NCI-H748 treated with DMSO at 0.1 percent for 48 hours (cell line): ENCODE data around the gene GSE1.

Experiments
- DNase-seq: peaks from one replicate; lab custom pipeline; 2025; lab: John Stamatoyannopoulos, UW

Gene GSE1

DNA sequence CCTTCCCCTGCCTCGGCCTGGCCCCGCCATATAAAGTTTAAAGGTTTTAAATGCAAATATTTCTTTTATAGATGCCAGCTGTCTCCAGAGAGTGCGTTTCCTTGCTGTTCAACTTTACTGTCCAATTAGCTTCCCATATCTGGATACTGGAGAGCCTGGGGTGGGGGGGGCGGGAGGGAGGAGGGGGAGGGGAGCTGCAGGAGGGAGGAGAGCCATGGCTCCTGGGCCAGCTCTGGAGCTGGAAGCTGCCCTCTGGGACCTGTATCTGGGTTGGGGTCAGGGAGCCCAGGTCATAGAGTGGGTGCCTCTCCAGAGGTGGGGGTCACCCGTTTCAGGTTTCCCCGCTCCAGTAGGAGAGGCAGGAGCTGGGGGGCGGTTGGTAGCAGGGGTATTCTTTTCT is 6.2 kb upstream of the GSE1 start:
- DNase-seq, result no peak

DNA sequence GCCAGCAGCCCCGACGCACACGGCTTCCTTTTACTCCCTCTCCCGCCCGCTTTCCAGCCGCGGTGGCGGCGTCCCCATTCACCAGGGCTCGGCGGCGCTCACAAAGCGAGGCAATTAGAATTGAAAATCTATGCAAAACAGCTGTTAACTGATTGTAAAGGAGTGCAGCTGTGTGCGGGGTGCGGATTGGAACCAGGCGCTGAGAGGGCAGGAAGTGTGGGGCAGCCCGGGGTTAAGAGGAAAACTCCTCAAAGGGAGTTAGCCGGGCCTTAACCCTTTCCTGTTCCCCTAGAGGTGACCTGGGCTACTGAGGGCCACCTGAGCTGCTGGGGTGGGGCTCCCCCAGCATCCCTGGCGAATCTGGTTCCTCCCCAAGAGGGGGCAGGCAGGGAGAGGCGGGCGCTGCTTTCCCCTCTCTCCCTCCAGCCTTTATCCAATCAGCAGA is 5.8 kb upstream of the GSE1 start:
- no peak for DNase-seq

DNA sequence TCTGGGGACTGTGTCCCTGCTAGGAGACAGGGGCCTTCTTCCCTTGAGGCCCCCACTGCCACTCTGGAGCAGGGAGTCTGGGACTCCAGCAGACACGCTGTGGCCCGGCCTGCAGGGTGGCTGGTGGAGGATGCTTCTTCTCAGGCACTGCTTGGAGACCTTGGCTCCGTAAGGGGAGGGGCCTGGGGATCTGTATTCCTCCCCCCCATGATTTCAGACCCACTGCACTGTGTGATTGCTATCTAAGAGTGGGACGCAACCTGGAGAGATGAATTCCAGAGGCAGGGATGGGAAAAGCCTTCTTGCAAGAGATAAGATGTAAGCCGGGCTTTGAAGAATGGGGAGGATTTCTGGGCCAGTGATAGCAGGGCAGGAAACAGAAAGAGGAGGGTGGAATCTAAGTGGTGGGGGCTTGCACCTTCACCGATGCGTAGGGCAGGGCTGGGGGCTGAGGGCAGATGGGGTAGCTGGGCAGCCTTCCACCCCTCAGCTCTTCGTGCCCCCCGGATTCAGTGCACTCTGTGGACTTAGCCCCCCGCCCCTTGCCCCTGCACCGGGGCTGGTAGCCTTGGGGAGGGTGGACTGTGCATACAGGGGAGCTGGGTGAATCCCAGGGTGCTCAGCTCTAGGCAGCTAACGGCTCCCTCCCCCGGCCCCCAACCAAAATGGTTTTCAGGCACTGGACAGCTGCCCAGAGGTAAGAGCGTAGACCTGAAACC is 5.2 kb upstream of the GSE1 start:
- no peak for DNase-seq

DNA sequence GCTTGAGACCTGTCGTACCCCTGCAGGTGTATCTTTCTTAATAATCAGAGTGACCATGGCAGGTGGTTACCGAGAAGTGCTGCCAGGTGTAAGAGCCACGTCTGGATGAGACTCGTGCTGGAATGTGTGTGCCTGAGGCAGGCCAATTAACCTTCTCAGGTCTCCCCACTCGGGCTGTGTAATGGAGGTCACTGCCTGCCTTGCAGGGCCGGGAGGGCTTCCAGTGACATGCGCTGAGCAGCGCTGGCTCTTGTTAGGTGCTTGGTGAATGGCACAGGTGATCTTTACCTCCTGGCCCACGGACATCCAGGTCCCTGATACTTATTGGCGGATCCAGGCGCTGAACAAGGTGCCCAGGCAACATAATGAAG is 4.6 kb upstream of the GSE1 start:
- no peak for DNase-seq

DNA sequence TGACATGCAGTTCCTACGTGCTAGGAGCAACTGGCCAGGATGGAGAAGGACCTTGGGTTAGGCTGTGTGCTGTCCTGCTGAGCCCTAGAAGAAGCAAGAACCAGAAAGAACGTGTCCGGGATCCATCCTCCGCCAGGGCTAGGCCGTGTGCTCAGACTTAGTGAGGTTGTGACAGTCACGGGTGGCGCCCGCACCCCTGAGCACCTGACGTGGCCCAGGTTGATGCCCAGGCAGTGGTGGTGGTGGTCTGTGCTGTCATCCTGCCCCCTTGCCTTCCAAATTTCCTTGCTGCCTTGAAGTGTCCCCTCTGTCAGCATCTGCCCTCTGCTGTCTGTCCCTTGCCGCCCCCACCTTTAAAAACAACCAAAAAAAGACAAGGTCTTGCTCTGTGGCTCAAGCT is 4.2 kb upstream of the GSE1 start:
- DNase-seq, result no peak

DNA sequence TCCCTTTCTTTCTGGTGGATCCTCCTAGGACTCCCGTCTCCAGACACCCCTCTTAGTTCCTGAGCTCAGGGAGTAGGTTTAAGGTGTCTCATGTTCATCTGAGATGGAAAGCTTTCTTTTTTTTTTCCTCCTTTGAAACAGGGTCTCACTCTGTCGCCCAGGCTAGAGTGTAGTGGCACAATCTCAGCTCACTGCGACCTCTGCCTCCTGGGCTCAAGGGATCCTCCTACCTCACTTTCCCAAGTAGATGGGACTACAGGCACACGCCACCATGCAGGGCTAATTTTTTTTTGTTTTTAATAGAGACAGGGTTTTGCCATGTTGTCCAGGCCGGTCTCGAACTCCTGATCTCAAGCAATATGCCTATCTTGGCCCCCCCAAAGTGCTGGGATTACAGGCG is 3.6 kb upstream of the GSE1 start:
- DNase-seq, result no peak

DNA sequence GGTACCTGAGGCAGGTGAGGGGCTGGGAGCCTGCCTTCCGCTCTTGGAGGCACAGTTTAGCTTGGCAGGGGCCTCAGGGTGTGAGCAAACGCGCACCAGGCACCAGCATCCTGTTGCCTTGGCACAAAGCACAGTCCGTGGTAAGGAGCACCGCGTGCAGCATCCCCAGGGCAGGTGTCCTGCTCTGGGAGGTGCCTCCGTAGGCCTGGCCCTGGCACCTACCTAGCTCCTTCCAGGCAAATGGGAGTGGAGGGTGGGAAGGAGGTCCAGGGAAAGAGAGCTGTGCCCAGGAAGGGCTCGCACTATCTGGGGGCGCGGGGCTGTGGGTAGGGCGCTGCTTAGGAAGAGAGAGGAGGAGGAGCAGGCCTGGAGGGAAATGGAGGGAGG is 3.1 kb upstream of the GSE1 start:
- DNase-seq, result no peak

DNA sequence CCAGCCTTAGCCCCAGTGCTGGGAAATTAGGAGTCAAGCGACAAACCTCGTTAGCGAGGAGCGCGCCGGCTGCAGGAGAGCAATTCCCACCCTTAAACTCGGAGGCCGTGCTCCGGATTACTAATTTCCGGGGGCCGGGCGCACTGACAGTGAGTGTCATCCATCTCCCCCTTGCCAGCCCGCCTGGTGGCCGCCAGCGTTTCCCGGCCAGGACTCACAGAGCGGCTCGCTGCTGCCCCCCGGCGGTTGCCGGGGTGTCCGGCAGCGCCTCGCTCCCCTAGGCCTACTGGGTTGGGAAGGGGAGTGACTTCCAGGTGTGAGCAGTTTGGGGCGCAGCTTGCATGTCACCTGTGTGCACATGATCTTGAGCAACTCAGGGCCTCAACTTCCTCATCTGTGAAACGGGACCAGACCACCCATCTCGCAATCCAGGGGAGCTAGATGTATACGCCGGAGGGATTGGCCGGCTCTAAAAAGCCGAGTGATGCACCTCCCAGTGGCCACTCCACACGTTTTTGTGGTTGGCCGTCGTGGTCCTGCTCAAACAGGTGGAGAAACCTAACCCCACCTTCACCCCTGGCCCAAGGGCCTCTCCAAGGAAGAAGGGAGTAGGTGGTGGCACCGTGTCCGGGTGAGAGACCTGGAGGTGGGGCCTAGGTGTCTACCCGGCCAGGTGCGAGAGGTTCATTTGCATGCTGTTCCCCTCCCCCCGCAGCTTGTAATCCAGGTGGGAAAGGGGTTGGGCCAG is 2.5 kb upstream of the GSE1 start:
- peak; percentile 74 for DNase-seq

DNA sequence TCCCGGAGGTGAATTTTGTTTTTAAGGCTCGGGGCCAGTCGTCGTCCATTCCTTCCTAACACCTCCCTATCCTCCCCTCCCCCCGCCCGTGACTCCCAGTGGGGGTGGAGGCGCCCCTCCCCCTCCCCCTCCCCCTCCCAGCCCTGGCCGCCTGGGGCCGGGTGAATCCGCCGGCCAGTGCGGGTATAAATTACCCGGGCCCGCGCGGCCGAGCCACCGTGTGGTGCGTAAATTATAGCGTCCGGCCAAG is 2.0 kb upstream of the GSE1 start:
- no peak for DNase-seq

DNA sequence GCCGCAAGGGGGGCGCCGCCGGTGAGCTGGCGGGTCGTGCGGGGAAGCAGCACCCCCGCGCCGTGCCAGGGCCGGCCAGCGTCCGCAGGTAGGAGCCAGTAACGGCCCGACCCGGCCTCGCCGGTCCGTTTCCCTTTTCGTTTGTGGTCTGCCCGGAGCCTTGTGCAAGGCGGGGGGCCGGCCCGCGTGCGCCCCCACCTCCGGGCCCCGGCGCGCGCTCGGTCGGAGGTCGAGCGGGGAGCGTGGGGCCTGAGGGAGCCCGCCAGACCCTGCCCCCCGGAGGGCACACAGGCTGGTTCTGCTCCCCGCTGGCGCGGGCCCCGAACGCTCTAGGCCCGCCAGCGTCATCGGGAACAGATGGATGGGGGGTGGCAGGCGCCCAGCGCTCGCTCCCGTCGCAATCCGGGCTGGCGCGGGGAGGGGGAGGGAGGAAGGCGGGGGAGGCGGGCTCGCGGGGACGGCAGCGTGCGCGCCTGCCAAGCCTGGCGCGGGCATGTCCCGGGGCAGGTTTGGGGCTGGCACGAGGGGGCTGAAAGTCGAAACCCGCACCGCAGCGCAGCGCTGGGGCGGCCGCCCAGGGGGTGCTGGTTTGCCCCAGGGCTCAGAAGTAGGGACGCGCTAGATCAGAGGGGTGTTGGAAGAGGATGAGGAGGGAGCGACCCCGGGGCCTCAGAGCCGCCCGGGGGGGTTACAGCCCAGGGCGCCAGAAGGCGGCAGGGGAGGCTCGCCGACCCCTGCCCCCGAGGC is 1.5 kb upstream of the GSE1 start:
- peak; percentile 15 for DNase-seq

DNA sequence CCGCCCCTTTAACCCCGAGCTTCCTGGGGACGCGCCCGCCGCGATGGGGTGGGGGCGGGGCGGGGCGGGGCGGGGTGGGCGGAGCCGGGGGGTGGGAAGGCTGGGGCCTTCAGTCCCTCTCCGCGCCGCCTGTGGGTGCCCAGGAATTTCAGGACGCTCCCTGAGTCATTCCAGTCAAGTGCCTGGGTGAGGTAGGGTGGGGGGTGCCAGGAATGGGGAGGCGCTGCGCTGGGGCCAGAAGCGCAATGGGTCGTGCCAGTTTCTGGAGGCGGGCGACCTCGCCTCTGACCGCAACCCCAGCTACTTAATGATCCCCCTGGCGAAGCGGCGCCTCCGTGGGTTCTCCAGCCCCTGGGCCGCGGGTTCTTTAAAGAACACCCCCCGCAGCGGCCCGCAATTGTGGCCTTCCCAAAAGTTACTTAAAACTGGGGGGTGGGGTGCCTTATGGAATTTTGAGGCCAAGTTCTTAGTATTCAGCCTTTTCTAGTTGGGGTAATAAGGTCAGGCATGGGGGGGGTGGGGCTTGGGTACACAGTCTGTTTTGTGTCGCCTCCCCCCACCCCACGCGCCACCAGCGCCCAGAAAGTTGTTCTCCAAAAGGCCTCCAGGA is 826 bp upstream of the GSE1 start:
- peak; percentile 29 for DNase-seq

DNA sequence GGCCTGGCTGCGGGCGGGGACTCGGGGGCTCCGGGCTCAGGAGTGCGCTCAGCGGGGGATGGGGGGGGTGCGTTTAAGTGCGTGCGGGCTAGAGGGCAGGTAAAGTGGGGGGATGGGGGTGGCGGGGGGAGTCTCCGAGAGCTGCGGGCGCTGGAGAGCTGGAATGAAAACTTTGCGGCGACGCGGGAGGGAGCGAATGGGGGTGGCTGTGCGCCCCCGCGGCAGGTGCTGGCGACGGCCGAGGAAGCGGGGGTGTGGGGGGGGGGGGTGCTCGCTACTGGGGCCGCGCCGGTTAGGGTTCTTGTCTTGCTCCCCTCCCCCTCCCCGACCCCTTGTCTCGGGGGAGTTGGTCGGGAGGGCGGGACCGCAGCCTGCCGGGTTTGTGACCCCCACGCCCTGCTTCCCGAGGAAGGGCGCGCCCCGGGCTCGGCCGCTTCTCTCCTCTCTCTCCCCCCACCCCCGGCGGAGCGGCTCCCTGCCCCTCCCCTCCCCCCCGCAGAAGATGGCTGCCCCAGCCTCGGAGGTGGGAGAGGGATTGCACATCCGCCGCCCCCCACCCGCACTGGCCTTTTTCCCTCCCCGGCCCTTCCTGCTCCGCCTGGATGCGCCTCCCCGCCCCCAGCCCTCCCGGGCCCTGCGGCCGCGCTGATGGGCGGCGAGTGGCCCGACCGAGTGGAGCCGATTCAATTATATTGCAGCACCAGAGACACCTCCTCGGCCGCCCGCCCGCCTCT is 649 bp downstream of the GSE1 start:
- peak; percentile 31 for DNase-seq

DNA sequence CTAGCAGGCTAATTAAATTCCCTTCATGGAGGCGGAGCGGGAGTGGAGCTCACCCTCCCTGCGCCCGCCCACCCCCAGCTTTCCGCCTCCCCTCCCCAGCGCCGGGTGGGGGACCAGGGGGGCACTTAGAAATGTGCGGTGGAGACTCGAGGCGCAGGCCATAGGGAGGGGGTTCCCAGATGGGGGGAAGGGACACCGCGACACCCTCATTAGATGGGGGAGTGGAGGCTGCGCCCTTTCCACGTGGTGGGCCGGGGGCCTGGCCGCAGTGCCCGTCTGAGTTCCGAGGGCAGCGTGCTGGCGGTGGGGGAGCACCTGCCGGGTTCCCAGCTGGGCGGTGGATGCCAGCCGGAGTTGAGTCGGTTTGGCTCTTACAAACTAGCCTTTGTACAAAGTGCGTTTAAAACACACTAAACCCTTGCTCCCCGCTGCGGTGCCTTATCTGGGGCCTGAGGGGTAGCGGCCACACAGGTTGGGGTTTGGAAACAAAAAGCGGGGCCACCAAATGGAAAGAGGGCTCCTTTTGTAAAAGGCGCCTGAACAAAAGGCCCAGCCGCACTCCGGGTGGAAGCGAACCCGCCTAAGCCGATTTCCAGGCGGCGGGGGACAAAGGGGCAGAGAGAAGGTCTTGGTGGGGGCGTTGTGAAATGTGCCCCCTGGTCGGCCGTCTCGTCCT is 1.4 kb downstream of the GSE1 start:
- no peak for DNase-seq

DNA sequence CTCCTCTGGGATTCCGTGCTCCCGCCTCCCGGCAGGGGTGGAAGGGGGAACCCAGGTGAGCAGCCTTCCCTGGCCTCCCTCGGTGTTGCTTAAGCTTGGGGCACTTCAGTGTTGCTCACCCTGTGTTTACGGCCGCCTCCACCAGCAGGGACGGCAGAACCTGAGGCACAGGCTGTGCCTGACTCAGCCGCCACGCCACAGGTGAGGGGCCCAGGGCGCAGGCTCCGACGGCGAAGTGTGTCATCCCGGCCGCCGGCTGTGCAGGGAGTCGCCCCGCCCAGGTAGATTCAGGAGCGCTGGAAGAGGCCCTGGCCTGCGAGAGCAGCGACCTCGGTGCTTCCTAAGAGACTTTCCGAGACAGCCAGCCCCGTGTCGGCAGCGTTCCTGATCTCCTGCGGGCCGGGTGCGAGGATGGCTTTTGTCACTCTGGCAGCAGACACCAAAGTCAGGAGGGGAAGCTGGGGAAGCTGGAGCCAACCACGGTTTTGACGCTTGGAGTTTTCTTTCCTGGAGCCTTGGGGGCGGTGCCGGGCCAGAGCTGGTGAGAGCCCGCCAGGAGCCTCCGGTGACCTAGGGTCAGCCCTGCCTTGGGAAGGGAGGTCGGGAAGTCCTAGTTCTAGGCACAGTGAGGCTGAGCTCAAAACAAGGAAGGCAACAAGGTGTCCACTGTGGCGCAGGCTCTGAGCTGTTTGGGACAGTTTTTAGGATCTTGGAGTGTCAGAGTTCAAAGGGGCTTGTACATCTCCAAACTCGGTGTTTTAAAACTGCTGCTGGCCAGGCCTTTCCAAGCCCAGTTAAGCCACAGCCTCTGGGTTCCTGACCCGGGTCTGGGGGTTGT is 2.1 kb downstream of the GSE1 start:
- no peak for DNase-seq

DNA sequence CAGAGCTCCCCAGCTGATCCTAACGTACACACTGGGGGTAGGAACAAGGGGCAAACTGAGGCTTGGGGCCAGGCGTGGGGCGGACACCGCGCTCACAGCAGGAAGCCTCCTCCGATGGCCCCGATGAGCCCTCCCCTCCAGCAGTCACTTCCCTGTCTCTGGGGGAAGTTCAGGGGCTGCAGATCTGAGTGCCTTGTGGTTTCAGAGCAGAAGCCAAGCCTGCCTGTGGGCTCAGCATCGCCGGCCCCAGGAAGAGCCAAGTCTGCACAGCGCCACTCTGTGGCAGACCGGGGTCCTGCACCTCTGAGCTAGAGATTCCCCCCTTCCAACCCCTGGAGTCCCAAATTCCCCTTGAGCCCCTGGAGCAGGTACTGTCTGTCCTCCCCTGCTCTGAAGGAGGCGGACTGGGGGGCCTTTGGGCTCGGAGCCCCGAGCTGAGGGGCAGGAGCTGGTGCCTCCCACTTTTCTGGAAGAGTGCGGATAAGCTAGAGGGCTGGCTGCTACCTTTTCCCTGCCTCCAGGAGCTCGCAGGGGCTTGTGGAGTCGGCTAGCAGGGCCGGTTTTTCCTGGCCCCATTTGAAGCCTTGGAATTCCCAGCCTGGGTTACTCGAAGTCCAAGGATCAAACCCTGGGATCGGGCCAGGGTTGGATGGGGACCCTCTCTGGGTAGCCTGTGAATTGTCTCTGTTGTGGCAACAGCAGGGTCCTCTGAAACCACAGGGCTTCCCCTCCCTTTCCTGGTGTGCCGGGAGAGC is 2.9 kb downstream of the GSE1 start:
- DNase-seq, result no peak

DNA sequence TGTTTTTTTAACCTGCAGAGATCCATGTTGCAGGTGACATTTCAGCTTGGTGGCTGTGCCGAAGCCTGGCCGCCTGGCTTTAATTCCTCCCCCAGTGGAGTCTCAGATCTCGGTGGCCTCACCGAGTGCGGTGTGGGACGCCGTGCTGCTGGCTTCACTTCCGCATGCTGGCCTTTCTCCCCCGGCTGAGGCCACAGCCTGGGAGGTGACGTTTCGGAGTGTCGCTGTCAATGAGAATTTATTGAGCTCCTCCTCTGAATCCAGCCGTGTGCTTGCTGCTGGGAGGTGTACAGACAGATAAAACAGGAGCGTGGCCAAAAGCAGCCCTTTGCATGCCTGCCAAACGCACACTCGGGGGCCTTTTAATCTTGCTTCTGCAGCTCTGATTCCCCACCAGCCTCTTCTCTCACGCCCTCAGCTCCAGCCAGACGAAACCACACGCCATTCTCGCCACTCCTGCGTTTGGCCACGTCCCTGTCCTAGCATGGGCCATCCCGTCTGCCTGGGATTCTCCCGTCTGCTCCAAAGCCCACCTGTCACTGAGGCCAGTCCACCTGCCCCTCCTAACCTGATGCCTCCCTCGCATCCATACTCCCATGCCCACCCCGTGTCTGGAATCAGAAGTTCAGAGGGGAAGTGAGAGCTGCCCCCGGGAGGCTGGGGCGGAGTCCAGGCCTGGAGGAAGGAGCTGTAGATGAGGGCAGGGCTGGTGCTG is 3.6 kb downstream of the GSE1 start:
- DNase-seq, result no peak

DNA sequence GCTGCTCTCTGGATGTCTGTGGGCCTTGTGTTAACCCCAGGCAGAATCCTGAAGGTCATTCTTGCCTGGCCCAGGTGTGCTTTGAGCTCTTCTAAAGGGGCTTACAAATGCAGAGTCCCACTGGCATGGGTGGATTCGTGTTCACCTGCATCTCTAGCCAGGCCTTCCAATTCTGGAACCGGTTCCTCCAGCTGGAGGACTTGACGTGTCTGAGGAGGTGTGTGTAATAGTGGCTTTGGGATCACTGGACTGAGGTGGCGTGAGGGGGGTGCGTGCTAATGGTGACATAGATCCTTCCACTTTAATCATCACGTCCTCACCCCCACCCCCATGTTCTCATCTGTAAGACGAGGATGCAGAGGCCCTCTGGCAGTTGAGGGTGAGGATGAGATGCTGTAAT is 4.8 kb downstream of the GSE1 start:
- no peak for DNase-seq

DNA sequence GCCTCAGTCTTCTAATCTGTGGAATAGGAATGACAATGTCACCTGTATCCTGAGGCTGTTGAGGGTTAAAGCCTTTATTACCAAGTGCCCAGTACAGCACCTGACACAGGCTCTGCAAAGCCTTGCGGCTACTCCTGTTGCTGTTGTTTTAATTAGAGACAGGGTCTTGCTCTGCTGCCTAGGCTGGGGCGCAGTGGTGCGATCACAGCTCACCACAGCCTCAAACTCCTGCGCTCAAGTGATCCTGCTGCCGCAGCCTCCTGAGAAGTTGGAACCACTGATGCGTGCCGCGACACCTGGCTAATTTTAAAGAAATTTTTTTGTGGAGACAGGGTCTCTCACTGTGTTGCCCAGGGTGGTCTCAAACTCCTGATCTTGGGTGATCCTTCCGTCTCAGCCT is 5.4 kb downstream of the GSE1 start:
- no peak for DNase-seq

DNA sequence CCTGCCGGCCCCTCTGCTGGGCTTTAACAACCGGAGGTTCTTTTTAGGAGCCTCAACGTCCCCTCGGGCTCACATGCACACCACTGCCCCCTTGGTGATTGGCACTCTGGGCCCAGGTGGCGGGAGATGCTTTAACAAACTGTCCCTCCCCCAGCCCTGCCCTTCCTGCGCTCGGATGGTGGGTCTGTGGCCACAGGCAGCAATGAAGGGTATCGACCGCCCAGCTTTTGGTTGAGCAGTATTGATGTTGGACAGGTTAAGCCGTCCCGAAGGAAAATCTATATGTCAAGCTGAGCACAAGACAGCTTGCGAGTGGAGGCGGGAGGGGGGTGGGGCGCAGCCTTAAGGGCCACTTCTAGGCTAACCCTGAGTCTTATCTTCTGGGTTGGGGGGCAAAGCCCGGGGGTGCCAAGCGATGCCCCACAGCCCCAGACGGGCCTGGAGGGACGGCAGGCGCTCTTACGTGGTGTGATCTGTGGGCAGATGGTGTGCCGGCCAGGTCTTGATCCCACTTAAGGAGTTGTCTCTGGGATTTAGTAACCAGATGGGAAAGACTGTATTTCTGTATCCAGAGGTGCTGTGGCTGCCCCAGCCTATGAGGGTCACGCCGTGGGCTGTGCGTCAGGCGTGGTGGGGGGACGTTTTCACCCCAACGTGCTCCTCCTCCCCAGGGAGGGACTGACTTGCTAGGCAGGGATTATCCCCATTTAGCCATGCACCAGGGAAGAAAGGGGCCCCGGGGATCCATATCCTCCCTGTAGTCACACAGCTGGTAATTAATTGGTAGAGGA is 6.2 kb downstream of the GSE1 start:
- no peak for DNase-seq
